Inflammatory macrophage (primary cell): ENCODE data around the gene CALD1.

Source experiments
- DNase-seq, 2 donors: peaks; one replicate each; pipeline ENCODE4 v3.0.0-alpha.2; 2020 to 2022

CALD1 gene

DNA sequence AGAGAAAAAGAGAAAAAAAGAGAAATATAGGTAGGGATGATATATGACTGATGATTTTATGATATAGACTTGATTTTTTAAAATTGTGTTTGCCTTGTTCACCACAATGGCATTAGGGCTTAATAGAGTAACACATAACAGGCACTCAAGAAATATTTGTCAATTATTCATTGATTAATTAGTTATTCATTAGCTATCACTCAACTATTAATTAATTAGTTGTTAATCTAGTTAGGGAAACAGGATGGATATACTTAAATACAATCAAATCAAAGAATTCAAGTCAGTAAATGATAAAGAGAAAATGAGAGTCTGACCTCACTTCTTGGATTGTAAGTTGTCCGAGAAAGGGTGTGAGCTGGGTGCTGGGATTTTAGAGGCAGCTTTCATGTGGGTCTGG lies 15.1 kb upstream of the CALD1 start:
- no peak for DNase-seq

DNA sequence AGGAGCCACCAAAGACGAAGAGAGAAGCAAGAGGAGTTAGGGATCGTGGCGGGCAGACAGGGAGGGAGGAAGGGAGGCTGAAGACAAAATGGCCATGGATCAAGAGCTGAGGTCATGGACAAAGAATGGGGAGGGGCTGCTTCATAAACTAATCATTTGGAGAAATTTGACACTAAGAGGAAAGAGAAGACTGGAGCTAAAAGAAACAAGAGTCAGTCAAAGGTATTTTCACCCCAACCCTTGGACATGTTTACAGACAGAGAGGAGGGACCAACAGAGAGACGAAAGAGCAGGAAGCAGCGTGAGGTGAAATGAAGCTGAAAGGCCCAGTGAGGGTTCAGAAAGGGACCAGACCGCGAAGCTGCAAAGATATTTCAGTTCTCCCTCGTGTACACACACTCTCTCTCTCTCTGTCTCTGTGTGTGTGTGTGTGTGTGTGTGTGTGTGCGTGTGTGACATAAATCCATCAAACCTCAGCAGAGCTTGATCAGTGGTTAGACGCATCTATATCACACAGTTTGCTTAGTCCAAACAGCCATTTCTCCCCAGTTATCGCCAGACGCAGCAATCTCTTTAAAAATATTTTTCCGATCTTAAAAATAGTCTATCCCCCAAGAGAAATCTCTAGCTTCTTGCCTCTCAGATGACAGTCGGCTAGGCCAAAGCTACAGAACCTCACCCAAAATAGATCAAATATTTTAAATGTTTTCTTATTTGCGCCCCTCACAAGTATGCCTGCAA lies 12.5 kb upstream of the CALD1 start:
- DNase-seq, result no peak

- no peak for DNase-seq
Measured at GRCh38 chr7:134767520-134768168, 11.8 kb upstream of the CALD1 start.

GRCh38 chr7:134768243-134768642 lies 11.2 kb upstream of the CALD1 start:
- DNase-seq, result no peak

- peak; percentile 36 to 60 for DNase-seq
Measured at GRCh38 chr7:134770676-134771075, 8.8 kb upstream of the CALD1 start.

DNA sequence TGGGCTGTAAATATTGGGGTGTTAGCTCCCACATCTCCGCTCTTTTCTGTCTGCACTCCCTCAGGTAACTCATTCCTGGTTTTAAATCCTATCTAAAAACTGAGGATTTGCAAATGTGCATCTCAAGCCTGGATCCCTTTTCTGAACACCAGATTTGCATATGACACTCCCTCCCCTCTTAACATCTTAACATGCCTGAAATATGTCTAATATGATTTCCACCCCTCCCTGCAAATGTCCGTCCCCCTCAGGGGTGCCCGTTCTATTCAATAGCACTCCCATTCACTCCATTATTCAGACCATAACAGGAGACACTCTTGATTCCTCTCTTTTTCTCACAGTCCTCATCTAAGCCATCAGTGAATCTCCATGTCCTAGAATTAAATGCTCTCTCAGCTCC lies 8.3 kb upstream of the CALD1 start:
- no peak for DNase-seq

DNA sequence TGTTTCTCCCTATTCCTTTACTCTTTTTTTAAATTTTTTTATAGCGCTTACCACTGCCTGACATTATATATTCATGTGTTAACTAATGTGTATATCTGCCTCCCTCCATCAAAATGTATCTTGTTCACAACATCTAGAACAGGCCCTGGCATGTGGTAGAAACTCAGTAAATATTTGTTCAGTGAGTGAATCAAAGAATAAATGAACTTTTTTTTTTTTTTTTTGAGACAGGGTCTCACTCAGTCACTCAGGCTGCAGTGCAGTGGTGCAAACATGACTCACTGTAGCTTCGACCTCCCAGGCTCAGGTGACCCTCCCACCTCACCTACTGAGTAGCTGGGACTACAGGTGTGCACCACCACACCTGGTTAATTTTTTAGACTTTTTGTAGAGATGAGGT lies 7.5 kb upstream of the CALD1 start:
- DNase-seq, result no peak

- DNase-seq, result no peak
Measured at GRCh38 chr7:134772401-134772800, 7.0 kb upstream of the CALD1 start.

DNA sequence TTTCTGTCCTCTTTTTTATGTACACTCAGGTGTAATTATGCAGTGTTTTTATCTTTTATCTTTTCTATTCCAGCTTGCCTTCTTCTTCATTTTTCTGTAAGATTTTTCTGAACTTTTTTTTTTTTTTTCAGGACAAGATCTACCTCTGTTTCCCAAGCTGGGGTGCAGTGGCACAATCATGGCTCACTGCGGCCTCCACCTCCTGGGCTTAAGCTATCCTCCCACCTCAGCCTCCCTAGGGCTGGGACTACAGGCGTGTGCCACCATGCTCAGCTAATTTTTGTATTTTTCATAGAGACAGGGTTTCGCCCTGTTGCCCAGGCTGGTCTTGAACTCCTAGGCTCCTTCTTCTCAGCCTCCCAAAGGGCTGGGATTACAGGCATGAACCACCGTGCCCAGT lies 6.3 kb upstream of the CALD1 start:
- no peak for DNase-seq

DNA sequence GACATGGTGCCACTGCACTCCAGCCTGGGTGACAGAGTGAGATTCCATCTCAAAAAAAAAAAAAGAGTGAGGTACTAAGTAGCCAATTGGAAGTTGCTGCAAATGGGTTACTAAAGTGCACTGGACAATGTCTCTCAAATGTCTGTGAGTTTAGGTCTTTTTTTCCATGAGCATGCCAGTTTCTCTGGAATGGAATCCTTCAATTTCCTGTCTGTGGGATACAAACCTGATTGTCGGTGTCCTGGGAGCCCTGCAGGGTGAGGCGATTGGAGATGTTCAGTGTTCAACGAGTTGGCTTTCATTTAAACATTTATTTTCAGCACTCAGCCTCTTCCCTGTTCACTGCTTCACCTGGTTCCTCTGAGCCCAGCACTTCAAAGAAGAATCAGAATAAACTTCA lies 5.3 kb upstream of the CALD1 start:
- no peak for DNase-seq

DNA sequence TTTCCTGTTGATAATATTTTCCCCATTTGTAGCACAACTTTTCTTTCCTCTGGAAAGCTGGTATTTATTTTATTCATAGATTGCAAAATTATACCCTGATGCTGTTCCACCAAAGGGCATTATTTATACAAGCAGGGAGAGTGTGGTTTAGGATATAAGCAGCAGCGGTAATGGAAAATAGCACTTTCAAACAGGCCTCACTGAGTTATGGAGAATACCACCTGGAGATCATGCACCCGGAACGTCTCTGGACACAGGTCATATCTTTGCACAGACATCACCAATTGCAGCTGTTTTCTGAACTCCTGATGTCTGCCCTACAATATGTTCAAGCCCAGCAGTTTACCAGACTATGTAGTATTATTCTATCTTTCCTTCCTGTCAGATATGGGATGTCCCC lies 2.0 kb upstream of the CALD1 start:
- no peak for DNase-seq

- no peak for DNase-seq
Measured at GRCh38 chr7:134777908-134778580, 1.4 kb upstream of the CALD1 start.

GRCh38 chr7:134779741-134780065 lies 269 bp downstream of the CALD1 start:
- DNase-seq, result no peak

- no peak for DNase-seq
Measured at GRCh38 chr7:134780166-134780828, 863 bp downstream of the CALD1 start.

DNA sequence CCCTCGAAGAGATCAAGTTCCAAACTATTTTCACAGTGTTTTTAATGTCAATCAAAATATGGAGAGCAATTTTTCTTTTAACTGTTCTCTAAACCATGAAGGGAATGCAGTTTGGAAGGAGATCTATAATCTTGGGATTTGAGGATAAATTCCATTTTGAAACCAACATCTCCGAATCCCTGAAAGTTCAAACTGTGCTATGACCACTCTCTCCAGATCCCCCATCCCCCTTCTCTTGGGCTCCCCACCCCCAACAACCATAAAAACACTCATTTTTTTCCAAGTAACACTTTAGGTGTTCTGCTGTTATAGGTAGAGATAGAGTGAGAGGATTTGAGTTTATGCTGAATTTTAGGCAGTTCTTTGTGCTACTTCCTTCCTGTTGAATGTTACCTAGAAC lies 1.7 kb downstream of the CALD1 start:
- no peak for DNase-seq

DNA sequence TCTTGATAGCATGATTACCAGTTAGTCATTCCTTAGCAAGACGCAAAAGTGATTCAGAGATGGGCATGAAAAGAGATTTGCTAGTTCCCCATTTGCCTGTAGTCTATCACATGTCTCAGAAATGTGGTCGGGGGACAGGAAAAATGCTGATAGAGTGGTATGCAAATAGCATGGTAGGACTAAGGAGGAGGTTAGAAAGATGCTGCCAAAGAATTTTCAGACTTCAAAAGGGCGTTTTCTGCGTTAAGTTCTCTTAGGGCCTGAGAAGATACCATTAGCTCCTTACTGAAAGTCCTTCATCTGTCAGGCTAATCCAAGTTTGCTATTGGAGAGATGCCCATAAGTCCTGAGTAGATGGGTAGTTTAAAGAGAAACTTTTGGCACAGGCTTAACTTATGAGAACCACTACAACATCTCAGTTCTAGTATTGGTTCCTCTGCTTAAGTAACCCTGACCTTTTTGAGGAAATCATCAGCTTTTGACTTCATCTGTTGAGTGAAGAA lies 2.7 kb downstream of the CALD1 start:
- DNase-seq, result no peak

DNA sequence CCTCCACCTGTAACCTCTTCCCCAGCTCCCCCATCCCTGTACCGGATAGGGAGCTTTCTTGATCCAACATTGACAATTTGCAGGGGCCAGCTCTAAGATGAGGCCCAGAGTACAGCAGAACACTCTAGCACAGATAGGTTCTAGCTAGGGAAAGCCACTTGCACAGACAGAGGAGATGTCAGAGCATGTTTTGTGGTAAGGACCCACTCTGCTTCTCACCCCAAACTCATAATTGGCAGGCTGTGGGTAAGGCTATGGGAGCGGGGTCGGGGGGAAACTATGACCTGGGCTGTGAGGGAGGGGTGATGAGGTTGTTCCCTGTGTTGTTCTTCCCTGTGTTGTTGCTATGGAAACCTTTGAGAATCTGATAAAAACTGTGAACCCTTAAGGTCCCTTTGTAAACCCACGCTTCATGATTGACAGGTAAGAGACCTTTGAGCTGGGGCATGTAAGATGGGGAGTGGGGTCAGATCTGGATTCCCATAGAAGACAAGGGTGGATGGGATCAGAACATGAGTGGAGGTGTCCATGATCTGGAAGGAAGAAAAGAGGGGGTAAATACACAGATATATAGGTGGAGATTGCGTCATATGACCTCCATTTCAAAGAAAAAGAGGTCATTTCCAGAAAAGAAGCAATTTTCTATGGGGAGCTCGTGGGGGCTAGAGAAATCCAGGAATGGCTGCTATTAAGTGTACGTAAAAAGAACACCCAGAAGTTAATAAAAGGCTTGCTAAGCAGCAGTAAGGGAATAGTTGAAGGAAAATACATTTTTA lies 4.0 kb downstream of the CALD1 start:
- no peak for DNase-seq

- DNase-seq, result no peak
Measured at GRCh38 chr7:134784251-134785049, 5.0 kb downstream of the CALD1 start.

DNA sequence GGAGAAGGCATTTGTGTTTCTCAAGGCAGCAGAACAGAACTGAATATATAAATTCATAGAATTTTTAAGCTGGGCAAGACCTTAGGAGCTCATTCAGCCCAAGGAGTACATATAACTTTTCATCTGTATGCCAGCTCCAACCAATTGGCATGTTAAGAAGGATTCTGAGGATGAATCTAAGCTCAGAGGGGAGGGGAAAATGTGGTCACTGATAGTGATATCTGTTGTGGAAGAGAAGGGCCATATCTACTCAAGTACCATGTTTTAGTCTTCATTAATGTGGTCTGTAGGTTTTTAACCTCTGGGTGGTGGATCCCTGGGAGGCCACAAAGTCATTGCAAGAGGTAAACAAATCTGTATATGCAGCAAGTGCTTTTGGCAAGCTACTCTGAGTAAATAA lies 6.4 kb downstream of the CALD1 start:
- no peak for DNase-seq

- DNase-seq, result no peak
Measured at GRCh38 chr7:134787064-134787463, 7.6 kb downstream of the CALD1 start.

DNA sequence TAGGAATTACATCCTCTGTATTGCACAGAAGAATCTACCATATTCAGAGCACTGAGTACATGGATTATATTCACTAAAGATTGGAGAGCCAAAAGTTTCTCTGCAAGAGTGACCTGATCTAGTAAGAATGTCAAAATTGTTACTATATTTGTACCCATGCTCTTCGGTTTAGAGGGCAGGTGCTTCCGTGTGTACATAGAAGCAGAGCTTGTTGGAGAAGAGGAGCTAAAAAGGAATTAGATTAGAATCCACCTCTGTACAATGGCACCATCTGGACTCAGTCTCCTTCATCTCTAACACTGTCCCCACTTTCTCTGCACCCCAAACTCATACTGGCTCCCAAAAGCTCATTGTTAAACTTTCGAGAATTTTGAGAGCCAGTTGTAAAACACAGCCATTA lies 8.3 kb downstream of the CALD1 start:
- no peak for DNase-seq

DNA sequence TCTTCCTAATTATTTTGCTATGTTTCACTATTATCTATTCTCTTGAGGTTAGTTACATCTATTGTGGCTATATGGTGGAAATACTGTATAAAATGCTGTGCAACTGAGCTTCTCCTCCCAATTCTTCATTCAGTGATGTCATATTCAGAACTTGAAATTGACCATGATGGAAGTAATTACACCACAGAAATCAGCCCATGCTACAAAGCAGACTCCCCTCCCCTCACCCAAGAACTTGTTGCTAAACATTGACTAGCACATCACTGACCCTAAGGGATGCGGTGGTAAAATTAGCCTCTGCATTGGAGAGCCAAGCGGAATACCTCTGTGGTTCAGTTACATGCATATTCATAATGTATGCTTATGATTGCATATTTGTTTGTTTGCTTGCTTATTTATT lies 8.8 kb downstream of the CALD1 start:
- no peak for DNase-seq
